Natural killer cell (primary cell): ENCODE results near the gene SLC26A9. TPM values are rescaled to one million over a fixed set of nuclear protein-coding genes. Genes with fewer than 3 reads are reported as not detected.

ENCODE experiments used
- ATAC-seq, 3 donors: fragments of 150-1000 bp in 2 of 3; fragments of 200-7000 bp in 1 of 3; cut with Tn5 transposase; 1 replicate in 1 of 3; 2 replicates in 2 of 3; pipeline ENCODE4 v1.10.0; 2021; ENCODE audit warnings: mild to moderate bottlenecking in 2 of 3, moderate library complexity in 2 of 3
- DNase-seq, 2 donors: peaks; one replicate each; pipeline versions ENCODE4 v3.0.0 to v3.0.0-alpha.2; 2013 to 2021; ENCODE audit warnings: mixed read lengths in 1 of 2
- H3K27ac ChIP-seq: one replicate; pipeline ENCODE4 v1.5.1; 2013; ENCODE audit warnings: mild to moderate bottlenecking, low read length
- H3K27me3 ChIP-seq: one replicate; pipeline ENCODE4 v1.6.1; 2013; ENCODE audit warnings: low read length; ENCODE audit not compliant: control insufficient read depth, insufficient read depth
- H3K36me3 ChIP-seq: one replicate; pipeline ENCODE4 v1.6.1; 2013; ENCODE audit warnings: low read length; ENCODE audit not compliant: control insufficient read depth, insufficient read depth
- H3K4me1 ChIP-seq: one replicate; pipeline ENCODE4 v1.6.1; 2013; ENCODE audit warnings: low read length; ENCODE audit not compliant: control insufficient read depth, insufficient read depth
- H3K4me3 ChIP-seq: one replicate; pipeline ENCODE4 v1.5.1; 2013; ENCODE audit warnings: low read length
- H3K9me3 ChIP-seq: one replicate; pipeline ENCODE4 v1.6.1; 2013; ENCODE audit warnings: low read length; ENCODE audit not compliant: control insufficient read depth, insufficient read depth
- H3K27ac Mint-ChIP-seq, 2 donors: one replicate each; pipeline ENCODE4 v1.8.0; 2022; ENCODE audit warnings: mild to moderate bottlenecking in 2 of 2, mixed read lengths in 2 of 2, moderate library complexity in 1 of 2
- H3K27me3 Mint-ChIP-seq, 2 donors: one replicate each; pipeline ENCODE4 v1.8.0; 2022; ENCODE audit warnings: low read depth in 2 of 2, mixed read lengths in 2 of 2
- H3K36me3 Mint-ChIP-seq: one replicate; pipeline ENCODE4 v1.8.0; 2022; ENCODE audit warnings: mixed read lengths
- H3K4me1 Mint-ChIP-seq, 2 donors: one replicate each; pipeline ENCODE4 v1.8.0; 2022; ENCODE audit warnings: mixed read lengths in 2 of 2
- H3K4me3 Mint-ChIP-seq: one replicate; pipeline ENCODE4 v1.8.0; 2022; ENCODE audit warnings: mild to moderate bottlenecking, moderate library complexity, mixed read lengths
- H3K9me3 Mint-ChIP-seq, 2 donors: one replicate each; pipeline ENCODE4 v1.8.0; 2022; ENCODE audit warnings: mixed read lengths in 2 of 2
- CTCF ChIP-seq: fragments of 200-600 bp; IDR thresholded peaks from one replicate; pipeline ENCODE4 v1.8.0; 2022; ENCODE audit warnings: antibody characterized with exemption
- WGBS: methylation state at CpG from one replicate; pipeline ENCODE4 v1.1.7; 2013; ENCODE audit warnings: missing lambda C conversion rate; ENCODE audit not compliant: insufficient coverage; 5-methylcytosine and 5-hydroxymethylcytosine counted together
- intact Hi-C: fragments of 100-400 bp; cut with micrococcal nuclease; formaldehyde crosslinking; loops from one replicate; pipeline ENCODE4 v1.14.2; 2022
- total RNA-seq, 4 donors: library from RNA; stranded (reverse); fragments of 120-200 nt in 1 of 4; gene quantifications; one replicate each; pipeline versions ENCODE4 v1.2.3 to v1.2.4, GENCODE V29; 2013 to 2022

The SLC26A9 gene
- total RNA-seq, 3 donors from 2014 or later (not counting 1 experiment from before 2014, with no cell fraction given): not detected

GRCh38 chr1:205969229-205969628, 26.0 kb upstream of the SLC26A9 start:
- Mint-ChIP-seq H3K27ac (no peak overlapping the region), H3K4me1 (peaks cover 0 to 6% of the 10 kb centered on the region in 2 donors), H3K27me3 (peaks cover 0 to 2% of the 10 kb centered on the region in 2 donors), H3K9me3 (no peaks in the 10 kb centered on the region), H3K36me3 (no peaks in the 10 kb centered on the region), H3K4me3 (no peak overlapping the region)
- H3K9me3 ChIP-seq: no peaks in the 10 kb centered on the region
- ATAC-seq (no peak), DNase-seq (no peak)
- WGBS: 91% methylated on average over 8 of the region's 8 CpGs
- no peaks in the 10 kb centered on the region for H3K27me3 ChIP-seq
- TF ChIP-seq CTCF: no peak
- no peak overlapping the region for H3K4me3 ChIP-seq
- H3K4me1 ChIP-seq: no peaks in the 10 kb centered on the region
- intact Hi-C loops: no loop called here
- no peaks in the 10 kb centered on the region for H3K36me3 ChIP-seq
- H3K27ac ChIP-seq: no peak overlapping the region

- Histone ChIP-seq H3K36me3 (no peaks in the 10 kb centered on the region), H3K4me3 (no peak overlapping the region), H3K27ac (no peak overlapping the region), H3K4me1 (no peaks in the 10 kb centered on the region), H3K9me3 (no peaks in the 10 kb centered on the region), H3K27me3 (no peaks in the 10 kb centered on the region)
- Mint-ChIP-seq H3K27ac (no peak overlapping the region), H3K4me3 (no peak overlapping the region), H3K27me3 (peaks cover 0 to 3% of the 10 kb centered on the region in 2 donors), H3K36me3 (no peaks in the 10 kb centered on the region), H3K4me1 (no peaks in the 10 kb centered on the region), H3K9me3 (no peaks in the 10 kb centered on the region)
- no peak for TF ChIP-seq CTCF
- ATAC-seq (no peak), DNase-seq (no peak)
- intact Hi-C loops: no loop called here
- WGBS: 88% methylated on average over 8 of the region's 10 CpGs
These were observed 24.5 kb upstream of the SLC26A9 start for GRCh38 chr1:205967554-205968335.

- Histone ChIP-seq H3K4me3 (no peak overlapping the region), H3K36me3 (no peaks in the 10 kb centered on the region), H3K27ac (no peak overlapping the region), H3K9me3 (no peaks in the 10 kb centered on the region), H3K4me1 (no peaks in the 10 kb centered on the region), H3K27me3 (no peaks in the 10 kb centered on the region)
- Mint-ChIP-seq H3K4me3 (no peak overlapping the region), H3K4me1 (no peaks in the 10 kb centered on the region), H3K9me3 (no peaks in the 10 kb centered on the region), H3K36me3 (no peaks in the 10 kb centered on the region), H3K27me3 (peaks cover 0 to 7% of the 10 kb centered on the region in 2 donors), H3K27ac (no peak overlapping the region)
- ATAC-seq (no peak), DNase-seq (no peak)
- intact Hi-C loops: no loop called here
- WGBS: 87% methylated on average over 7 of the region's 13 CpGs
- TF ChIP-seq CTCF: no peak
These were observed 22.0 kb upstream of the SLC26A9 start for GRCh38 chr1:205965036-205965884.
